Measurements from ENCODE around the gene OSBPL8.

Gene OSBPL8

GRCh38 chr12:76559400-76560085, at the start of gene OSBPL8:
Gene OSBPL8 (minus strand): TSS chr12:76559771. CDS start chr12:76487551, 72,220 bp downstream.
- no peak for TF ChIP-seq CTCF (IDR thresholded peaks at IDR 0.05; ENCODE audit: low read depth, low read length, missing control alignments)

GRCh38 chr12:76608070-76608469, 48.5 kb upstream of the OSBPL8 start:
- Histone ChIP-seq H3K27me3 (replicated peaks) (no peaks in the 10 kb centered on the region), H3K27ac (no peak overlapping the region), H3K4me3 (ENCODE audit: low read depth, low read length) (no peak overlapping the region), H3K36me3 (replicated peaks) (no peaks in the 10 kb centered on the region)
- no peak for TF ChIP-seq CTCF (IDR thresholded peaks at IDR 0.05; ENCODE audit: low read depth, low read length, missing control alignments)
- no peak for DNase-seq
- in situ Hi-C loops (cut with HindIII; ENCODE audit: low pct_ligation_motif_present, low sequenced_read_pairs) = no loop called here

More at GRCh38 chr12:76559400-76560085, at the start of gene OSBPL8:
- H3K36me3 ChIP-seq (replicated peaks) = no peaks in the 10 kb centered on the region
- peak; percentile 89 for DNase-seq
- H3K27me3 ChIP-seq (replicated peaks) = no peaks in the 10 kb centered on the region
- peak within 1 kb of the TSS; percentile 95 for H3K4me3 ChIP-seq (ENCODE audit: low read depth, low read length)
- H3K27ac ChIP-seq = peak within 1 kb of the TSS; percentile 69
- in situ Hi-C loops (cut with HindIII; ENCODE audit: low pct_ligation_motif_present, low sequenced_read_pairs) = no loop called here

- no peaks in the 10 kb centered on the region for H3K27me3 ChIP-seq (replicated peaks)
- DNase-seq = peak; percentile 9
- H3K36me3 ChIP-seq (replicated peaks) = no peaks in the 10 kb centered on the region
- in situ Hi-C loops (cut with HindIII; ENCODE audit: low pct_ligation_motif_present, low sequenced_read_pairs) = no loop called here
- no peak overlapping the region for H3K27ac ChIP-seq
- TF ChIP-seq CTCF (IDR thresholded peaks at IDR 0.05; ENCODE audit: low read depth, low read length, missing control alignments) = no peak
- no peak overlapping the region for H3K4me3 ChIP-seq (ENCODE audit: low read depth, low read length)
These were observed 35.5 kb upstream of the OSBPL8 start for GRCh38 chr12:76595056-76595455.

GRCh38 chr12:76591476-76591875, 31.9 kb upstream of the OSBPL8 start:
- no peaks in the 10 kb centered on the region for H3K27me3 ChIP-seq (replicated peaks)
- DNase-seq = peak; percentile 18
- in situ Hi-C loops (cut with HindIII; ENCODE audit: low pct_ligation_motif_present, low sequenced_read_pairs) = no loop called here
- no peak overlapping the region for H3K4me3 ChIP-seq (ENCODE audit: low read depth, low read length)
- no peak overlapping the region for H3K27ac ChIP-seq
- no peaks in the 10 kb centered on the region for H3K36me3 ChIP-seq (replicated peaks)
- no peak for TF ChIP-seq CTCF (IDR thresholded peaks at IDR 0.05; ENCODE audit: low read depth, low read length, missing control alignments)

- H3K27ac ChIP-seq = no peak overlapping the region
- no peaks in the 10 kb centered on the region for H3K27me3 ChIP-seq (replicated peaks)
- in situ Hi-C loops (cut with HindIII; ENCODE audit: low pct_ligation_motif_present, low sequenced_read_pairs) = no loop called here
- TF ChIP-seq CTCF (IDR thresholded peaks at IDR 0.05; ENCODE audit: low read depth, low read length, missing control alignments) = no peak
- no peak for DNase-seq
- H3K4me3 ChIP-seq (ENCODE audit: low read depth, low read length) = no peak overlapping the region
- H3K36me3 ChIP-seq (replicated peaks) = no peaks in the 10 kb centered on the region
These were observed 30.6 kb upstream of the OSBPL8 start for GRCh38 chr12:76590131-76590530.

Measured in brain microvascular endothelial cell (primary cell).